NCI-H345 (cell line): ENCODE measurements around the gene RSPH3.
A peak's percentile ranks its signal among the peaks of the same experiment; 100 is the strongest.
"Not testable (repeated sequence)": the region's sequence is repeated elsewhere in the genome, so short reads cannot be mapped to it uniquely, and the experiment has no call there.

Source experiments
- DNase-seq: peaks from one replicate; lab custom pipeline; 2025; lab: John Stamatoyannopoulos, UW

RSPH3 gene, protein sequence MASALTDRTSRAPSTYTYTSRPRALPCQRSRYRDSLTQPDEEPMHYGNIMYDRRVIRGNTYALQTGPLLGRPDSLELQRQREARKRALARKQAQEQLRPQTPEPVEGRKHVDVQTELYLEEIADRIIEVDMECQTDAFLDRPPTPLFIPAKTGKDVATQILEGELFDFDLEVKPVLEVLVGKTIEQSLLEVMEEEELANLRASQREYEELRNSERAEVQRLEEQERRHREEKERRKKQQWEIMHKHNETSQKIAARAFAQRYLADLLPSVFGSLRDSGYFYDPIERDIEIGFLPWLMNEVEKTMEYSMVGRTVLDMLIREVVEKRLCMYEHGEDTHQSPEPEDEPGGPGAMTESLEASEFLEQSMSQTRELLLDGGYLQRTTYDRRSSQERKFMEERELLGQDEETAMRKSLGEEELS

DNA sequence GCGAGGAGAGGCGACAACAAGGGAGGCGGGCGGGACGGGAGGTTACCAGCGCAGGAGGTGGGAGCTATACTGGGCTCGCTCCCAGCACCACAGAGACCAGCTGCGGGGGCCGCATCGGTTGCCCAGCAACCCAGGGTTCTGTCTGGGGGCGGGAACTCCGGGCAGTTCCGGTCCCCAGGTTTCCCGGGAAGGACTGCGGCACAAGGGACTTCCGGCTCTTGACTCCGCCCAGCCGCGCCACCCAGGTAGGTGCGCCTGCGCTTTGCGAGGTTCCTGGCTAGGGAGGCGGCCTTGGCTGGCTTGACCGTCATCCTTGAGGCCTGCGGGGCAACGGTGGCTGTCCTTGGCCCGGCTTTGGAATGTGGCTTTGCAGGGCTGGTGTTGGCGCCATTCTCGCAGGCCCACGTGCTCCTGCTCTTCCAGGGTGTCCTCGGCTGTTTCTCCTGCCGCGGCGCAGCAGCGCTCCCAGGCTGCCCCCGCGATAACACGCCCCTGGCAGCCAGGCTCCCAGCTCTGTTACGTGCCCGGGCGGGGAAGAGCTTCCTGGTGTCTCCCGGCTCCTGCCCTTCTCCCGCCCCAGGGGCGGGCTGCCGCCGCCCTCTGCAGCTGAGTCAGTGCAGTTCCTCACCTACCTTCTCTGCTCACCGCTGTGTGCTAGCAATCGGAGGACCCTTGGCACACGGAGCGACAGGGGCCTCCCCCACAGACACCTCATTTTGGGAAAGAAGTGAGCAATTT, at the start of gene RSPH3:
Gene RSPH3 (minus strand): TSS at position 537 of the 738 bp plus-strand sequence. CDS start 652 bp downstream, outside the sequence.
- peak; percentile 98 for DNase-seq

DNA sequence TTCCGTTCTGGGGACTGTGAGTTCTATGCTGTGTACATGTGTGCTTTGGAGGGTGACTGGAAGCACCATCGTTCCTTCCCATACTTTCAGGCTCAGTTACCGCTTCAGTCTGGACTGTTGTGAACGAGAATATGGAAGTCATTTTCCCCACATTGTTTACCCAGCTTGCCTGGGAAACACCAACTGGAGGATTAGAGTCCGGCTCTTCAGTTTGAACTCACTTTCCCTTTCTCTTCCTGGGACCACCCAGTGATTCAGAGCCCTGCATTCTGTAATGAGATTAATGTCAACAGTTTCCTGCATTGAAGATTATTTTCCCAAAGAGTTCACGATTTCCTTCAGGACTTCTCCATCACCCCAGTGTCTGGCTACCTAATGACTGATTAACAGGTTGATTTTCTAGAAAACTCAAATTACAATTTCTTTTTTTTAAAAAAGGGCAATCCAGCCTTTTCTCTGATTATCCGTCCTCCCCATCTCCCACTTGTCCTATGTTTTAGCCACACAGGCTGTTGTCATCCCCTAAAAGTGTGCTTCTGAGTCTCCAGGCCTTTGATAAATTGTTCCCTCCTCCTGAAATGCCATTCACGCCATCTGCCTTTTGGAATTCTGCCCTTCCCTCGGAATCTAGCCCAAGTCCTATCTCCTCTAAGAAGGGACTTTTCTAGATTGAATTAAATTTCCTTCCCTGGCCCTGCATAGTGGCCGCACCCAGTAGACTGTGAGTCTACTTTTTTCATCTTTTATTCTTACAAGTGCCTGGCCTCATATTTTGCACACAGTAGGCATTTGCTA, 48.1 kb upstream of the RSPH3 start:
- DNase-seq, result no peak

DNA sequence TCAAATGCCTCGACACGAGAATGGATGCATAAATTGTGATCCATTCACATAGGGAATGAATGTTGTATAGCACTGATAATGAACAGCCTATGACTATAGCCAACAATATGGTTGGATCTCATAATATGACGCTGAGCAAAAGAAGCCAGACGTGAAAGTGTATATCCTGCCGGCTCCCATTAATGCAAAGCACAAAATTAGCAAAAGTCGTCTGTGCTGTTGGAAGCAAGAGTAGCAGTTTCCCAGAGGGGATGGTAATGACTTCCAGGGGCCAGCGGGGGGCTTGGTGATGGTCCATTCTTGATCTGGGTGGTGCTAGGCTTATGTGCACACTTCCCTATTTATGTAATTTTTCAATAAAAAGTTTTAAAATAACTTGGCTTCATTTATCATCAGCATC, 45.8 kb upstream of the RSPH3 start:
- no peak for DNase-seq

GRCh38 chr6:159044899-159045727, 45.1 kb upstream of the RSPH3 start, which contains the start of gene TAGAP:
TSS of gene TAGAP (minus strand) at chr6:159044991. CDS start at chr6:159044146, 845 bp downstream.
- no peak for DNase-seq

GRCh38 chr6:159043947-159044346, 43.9 kb upstream of the RSPH3 start:
- no peak for DNase-seq

DNA sequence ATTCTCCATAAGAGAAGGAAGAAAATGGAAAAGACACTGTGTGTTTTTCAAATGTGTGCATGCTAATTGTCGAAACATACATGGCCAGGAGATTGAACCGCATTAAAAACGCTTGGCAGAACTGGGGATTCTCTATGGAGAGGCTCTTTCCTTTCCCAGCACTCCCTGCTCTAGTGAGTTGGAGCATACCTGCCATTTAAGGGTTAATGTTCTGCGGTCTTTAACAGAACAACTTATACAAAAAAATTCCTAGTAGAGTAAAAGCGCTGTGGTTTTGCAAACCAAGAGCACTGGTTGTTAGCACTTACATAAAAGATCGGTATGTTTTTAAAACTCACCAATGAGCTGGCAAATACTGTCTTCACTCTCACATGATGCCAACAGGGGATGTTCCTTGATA, 43.2 kb upstream of the RSPH3 start:
- DNase-seq, result no peak

DNA sequence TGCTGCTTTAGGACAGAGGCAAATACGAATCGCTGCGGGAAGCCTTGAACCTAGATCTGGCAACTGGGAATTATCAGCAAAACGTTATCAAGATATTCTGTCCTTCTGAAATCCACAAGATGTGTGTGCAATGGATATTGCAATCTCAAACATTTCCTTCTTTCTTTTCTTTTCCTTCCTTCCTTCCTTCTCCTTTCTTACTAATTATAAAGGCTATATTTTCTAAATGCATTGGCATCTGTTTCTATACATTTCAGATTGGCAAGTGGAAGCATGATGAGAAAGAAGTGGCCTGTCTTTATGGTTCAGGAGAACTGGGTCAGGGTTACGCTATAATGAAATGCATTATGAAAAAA, 42.8 kb upstream of the RSPH3 start:
- DNase-seq, result no peak

- DNase-seq, result peak; percentile 80
Observed at GRCh38 chr6:159042003-159042825, 42.2 kb upstream of the RSPH3 start.

DNA sequence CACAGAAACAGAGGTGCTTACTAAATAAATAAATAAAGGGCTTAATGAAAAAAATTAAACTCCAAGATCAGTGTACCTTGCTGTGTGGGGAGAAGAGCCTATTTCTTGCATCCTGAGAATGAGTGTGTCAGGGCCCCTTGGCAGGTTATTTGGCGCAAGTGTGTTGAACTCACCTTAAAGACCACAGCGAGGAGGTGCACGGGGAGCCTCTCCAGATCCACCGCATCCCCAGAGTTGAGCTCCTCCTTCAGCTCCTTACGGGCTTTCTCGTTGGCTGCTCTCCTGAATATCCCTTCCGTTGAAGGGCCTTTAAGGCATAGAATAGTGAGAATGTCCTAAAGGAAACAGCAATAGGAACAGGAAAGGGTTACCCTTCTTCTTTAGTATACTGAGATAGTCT, 41.2 kb upstream of the RSPH3 start:
- no peak for DNase-seq

DNA sequence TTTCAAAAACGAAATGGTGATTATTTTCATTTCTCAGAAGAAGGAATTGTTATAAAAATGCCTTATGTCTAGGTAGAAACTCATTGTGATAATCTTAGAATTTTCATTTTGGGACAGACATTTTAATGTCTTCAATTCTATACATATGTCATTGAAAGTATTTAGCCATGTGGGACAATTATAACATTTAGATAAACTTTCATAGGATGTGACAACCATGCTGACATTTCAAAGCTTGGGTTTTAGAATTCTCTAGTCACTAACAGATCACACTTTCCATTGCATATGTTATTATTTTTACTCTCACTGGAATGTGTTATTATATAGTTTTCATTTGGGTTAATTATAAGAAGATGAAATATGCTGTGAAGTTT, 39.9 kb upstream of the RSPH3 start:
- no peak for DNase-seq

GRCh38 chr6:159038914-159039884, 39.2 kb upstream of the RSPH3 start:
- no peak for DNase-seq

DNA sequence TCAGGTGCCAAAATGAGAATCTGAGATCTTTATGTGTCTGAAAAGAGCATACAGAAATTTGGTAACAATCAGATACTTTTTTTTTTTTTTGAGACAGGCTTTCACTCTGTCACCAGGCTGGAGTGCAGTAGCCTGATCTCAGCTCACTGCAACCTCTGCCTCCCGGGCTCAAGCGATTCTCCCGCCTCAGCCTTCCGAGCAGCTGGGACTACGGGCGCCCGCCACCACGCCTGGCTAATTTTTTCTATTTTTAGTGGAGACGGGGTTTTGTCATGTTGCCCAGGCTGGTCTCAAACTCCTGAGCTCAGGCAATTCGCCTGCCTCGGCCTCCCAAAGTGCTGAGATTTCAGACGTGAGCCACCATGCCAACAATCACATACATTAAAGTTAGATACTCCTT, 38.3 kb upstream of the RSPH3 start:
- not testable (repeated sequence) for DNase-seq

DNA sequence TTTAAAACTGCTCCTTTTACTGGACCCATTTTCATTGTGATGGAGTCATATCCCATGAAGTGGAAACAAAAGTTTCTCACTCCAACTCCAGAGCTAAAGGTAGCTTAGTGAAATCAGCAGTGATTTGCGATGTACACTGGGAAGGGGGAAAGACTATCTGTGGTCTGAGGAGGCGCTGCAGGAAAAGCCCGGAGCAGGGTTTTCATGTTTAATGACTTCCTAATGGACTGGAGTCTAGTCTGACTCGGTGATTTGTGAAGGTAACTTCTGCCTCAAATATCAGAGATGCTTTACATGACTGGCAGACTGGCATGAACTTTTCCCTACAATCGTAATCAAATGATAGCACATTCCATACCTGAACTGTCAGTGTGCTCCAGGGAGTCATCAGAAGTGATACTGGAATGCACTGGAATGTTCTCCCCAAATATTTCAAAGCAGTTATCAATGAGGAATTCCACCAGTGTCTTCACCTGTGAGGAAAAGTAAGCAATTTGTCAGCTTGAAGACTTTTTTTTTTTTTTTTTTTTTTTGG, 37.8 kb upstream of the RSPH3 start:
- no peak for DNase-seq

DNA sequence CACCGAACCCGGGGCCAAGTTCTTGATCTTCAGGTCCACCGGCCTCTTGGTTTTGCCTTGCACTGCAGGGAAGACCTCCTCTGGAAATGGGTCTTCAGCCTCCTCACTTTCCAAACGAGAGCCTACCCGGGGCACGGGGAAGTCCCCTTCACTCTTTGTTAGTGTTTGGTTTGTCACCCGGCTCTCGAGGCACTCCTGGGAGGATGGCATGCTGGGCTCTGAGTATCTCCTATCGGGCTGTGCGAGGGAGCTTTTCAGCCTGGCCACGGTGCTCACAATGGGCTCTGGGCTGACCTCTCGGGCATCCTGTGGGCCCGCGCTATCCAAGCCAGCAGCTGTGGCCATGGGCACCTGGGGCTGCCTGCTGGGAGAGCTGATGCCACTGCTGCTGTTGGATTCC, 36.7 kb upstream of the RSPH3 start:
- no peak for DNase-seq

GRCh38 chr6:159035891-159036290, 35.9 kb upstream of the RSPH3 start:
- DNase-seq, result no peak

DNA sequence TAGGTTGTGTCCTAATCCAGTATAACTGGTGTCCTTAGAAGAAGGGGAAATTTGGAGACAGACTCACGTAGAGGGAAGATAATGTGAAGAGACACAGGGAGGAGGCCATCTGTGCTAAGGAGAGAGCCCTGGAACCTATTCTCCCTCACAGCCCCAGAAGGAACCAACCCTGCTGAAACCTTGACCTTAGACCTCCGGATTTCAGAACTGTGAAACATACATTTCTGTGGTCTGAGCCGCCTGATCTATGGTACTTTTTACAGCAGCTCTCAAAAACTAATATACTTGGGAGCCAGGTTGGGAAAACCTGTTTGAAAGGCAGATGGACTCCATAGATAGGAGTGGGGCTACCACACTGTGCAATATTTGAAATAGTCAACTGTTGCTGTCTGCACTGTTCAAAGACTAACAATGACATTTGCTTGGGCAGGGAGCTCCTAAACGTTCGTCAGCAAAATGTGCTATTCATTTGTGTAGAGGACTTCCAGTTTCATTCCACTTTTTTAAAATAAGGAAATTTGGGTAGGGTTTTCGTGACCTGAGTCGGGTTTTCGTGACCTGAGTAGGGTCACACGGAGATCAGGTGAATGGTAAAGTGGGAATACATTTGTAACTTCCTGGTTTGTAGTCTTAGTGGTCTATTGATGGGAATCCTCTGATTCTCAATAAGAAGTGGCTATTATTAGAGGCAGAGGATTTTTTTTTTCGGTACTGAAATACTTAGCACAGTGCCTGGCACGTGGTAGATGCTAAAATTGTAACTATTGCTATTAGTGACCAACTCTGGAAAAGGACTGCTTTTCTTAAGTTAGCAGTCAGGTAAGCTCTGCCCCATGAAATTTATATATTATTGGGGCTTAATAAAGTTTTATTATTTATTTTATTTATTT, 33.4 kb upstream of the RSPH3 start:
- DNase-seq, result no peak

GRCh38 chr6:159031846-159032245, 31.8 kb upstream of the RSPH3 start:
- no peak for DNase-seq

DNA sequence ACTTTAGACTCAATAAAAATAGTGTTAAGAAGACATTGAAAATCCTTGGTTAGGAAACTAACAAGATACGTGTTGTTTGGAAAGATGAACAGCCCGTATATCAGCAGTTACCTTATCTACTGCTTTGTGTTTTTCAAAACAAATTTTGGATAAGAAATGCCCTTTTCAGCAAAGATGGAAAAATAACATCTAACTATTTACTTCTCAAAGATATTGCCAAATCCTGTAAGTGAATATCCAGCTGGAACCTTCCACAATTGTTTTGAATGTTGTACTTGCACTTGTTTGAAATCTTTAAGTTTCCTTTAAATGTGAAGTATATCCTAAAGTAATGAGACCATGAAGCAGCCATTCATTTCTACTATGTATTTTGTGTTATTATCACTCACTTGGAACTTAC, 30.2 kb upstream of the RSPH3 start:
- DNase-seq, result no peak
